Neural cell (in vitro differentiated cells): ENCODE data around the gene TBC1D5. TPM values are rescaled to one million over a fixed set of nuclear protein-coding genes. Genes with fewer than 3 reads are reported as not detected.

ENCODE experiments used
- H2AFZ ChIP-seq: fragments of 200-600, 300-800 bp; sonication (generic), shearing (Covaris generic); 2 replicates; pipeline ENCODE4 v1.6.0; 2014; ENCODE audit warnings: low read depth, mild to moderate bottlenecking, antibody characterized with exemption, low read length, moderate library complexity
- H3F3A ChIP-seq: fragments of 200-600 bp; shearing (Covaris generic); 2 replicates; pipeline ENCODE4 v1.6.1; 2016; ENCODE audit warnings: mild to moderate bottlenecking, moderate library complexity, mixed read lengths, antibody characterized with exemption, low read length; ENCODE audit not compliant: insufficient read depth, poor library complexity, severe bottlenecking
- H3K27ac ChIP-seq: fragments of 200-600, 300-800 bp; sonication (generic), shearing (Covaris generic); 2 replicates; pipeline ENCODE4 v1.5.1; 2014; ENCODE audit warnings: mild to moderate bottlenecking, low read length, moderate library complexity
- H3K27me3 ChIP-seq: fragments of 300-800, 200-600 bp; sonication (generic), shearing (Covaris generic); 2 replicates; pipeline ENCODE4 v1.6.0; 2014; ENCODE audit warnings: mild to moderate bottlenecking, low read depth, low read length, moderate library complexity; ENCODE audit not compliant: insufficient read depth
- H3K36me3 ChIP-seq: fragments of 300-800, 200-600 bp; sonication (generic), shearing (Covaris generic); 2 replicates; pipeline ENCODE4 v1.5.1; 2014; ENCODE audit warnings: mild to moderate bottlenecking, antibody characterized with exemption, low read length, moderate library complexity; ENCODE audit not compliant: insufficient read depth
- H3K4me2 ChIP-seq: fragments of 300-800, 200-600 bp; sonication (generic), shearing (Covaris generic); 2 replicates; pipeline ENCODE4 v1.6.0; 2014; ENCODE audit warnings: mild to moderate bottlenecking, low read length
- H3K4me3 ChIP-seq: fragments of 300-800, 200-600 bp; sonication (generic), shearing (Covaris generic); 2 replicates; pipeline ENCODE4 v1.5.1; 2014; ENCODE audit warnings: mild to moderate bottlenecking, low read length, moderate library complexity
- H3K79me2 ChIP-seq: fragments of 200-600 bp; shearing (Covaris generic); replicated peaks from 2 replicates; pipeline ENCODE4 v1.6.0; 2014; ENCODE audit warnings: mild to moderate bottlenecking, low read length, moderate library complexity; ENCODE audit not compliant: insufficient read depth
- H3K9ac ChIP-seq: fragments of 300-800, 200-600 bp; sonication (generic), shearing (Covaris generic); 2 replicates; pipeline ENCODE4 v1.6.1; 2016; ENCODE audit warnings: mild to moderate bottlenecking, low read length, mixed read lengths
- H3K9me2 ChIP-seq: fragments of 200-600 bp; shearing (Covaris generic); 2 replicates; pipeline ENCODE4 v1.6.1; 2016; ENCODE audit warnings: mild to moderate bottlenecking, low read length, mixed read lengths; ENCODE audit not compliant: insufficient read depth
- H3K9me3 ChIP-seq: fragments of 200-600, 300-800 bp; sonication (generic), shearing (Covaris generic); 2 replicates; pipeline ENCODE4 v1.6.1; 2016; ENCODE audit warnings: mild to moderate bottlenecking, mixed run types, low read length, moderate library complexity, mixed read lengths
- H4K20me1 ChIP-seq: fragments of 200-600 bp; shearing (Covaris generic); 2 replicates; pipeline ENCODE4 v1.6.1; 2016; ENCODE audit warnings: mild to moderate bottlenecking, mixed run types; ENCODE audit not compliant: insufficient read depth
- CTCF ChIP-seq: fragments of 450-650 bp; IDR thresholded peaks from 2 replicates; pipeline ENCODE4 v1.5.1; 2014; ENCODE audit warnings: antibody characterized with exemption, mild to moderate bottlenecking, moderate library complexity; ENCODE audit not compliant: poor library complexity, severe bottlenecking
- EP300 ChIP-seq: fragments of 450-650 bp; conservative IDR thresholded peaks from 2 replicates; pipeline ENCODE4 v1.6.1; 2014; ENCODE audit warnings: antibody characterized with exemption, mild to moderate bottlenecking, moderate library complexity; ENCODE audit not compliant: poor library complexity, severe bottlenecking
- EZH2 ChIP-seq: fragments of 200-600, 300-800 bp; shearing (Covaris generic), sonication (generic); IDR thresholded peaks from 2 replicates; pipeline ENCODE4 v1.6.1; 2014; ENCODE audit warnings: antibody characterized with exemption, low read length, borderline replicate concordance, mild to moderate bottlenecking; ENCODE audit not compliant: insufficient read depth, poor library complexity, severe bottlenecking
- MXI1 ChIP-seq: fragments of 450-650 bp; conservative IDR thresholded peaks from 2 replicates; pipeline ENCODE4 v1.6.1; 2014; ENCODE audit warnings: antibody characterized with exemption, mild to moderate bottlenecking; ENCODE audit not compliant: poor library complexity, severe bottlenecking
- POLR2AphosphoS5 ChIP-seq: IDR thresholded peaks from 2 replicates; pipeline ENCODE4 v1.6.1; 2012
- RAD21 ChIP-seq: fragments of 450-650 bp; conservative IDR thresholded peaks from 2 replicates; pipeline ENCODE4 v1.6.1; 2014; ENCODE audit warnings: antibody characterized with exemption, mild to moderate bottlenecking, moderate library complexity
- REST ChIP-seq: IDR thresholded peaks from 2 replicates; pipeline ENCODE4 v1.6.1; 2012; ENCODE audit warnings: borderline replicate concordance
- SMC3 ChIP-seq: fragments of 450-650 bp; conservative IDR thresholded peaks from 2 replicates; pipeline ENCODE4 v1.6.1; 2014; ENCODE audit warnings: antibody characterized with exemption, mild to moderate bottlenecking, moderate library complexity; ENCODE audit not compliant: poor library complexity
- TAF1 ChIP-seq: IDR thresholded peaks from 2 replicates; pipeline ENCODE4 v1.6.1; 2012; ENCODE audit warnings: low read depth
- polyA plus RNA-seq: library from polyadenylated mRNA; depleted of rRNA; stranded (reverse); fragments of >200 nt; gene quantifications from 2 replicates; pipeline ENCODE4 v1.2.3, GENCODE V29; 2014

The TBC1D5 gene
- polyA plus RNA-seq, 1 donor from 2014 or later: 28.3 TPM

GRCh38 chr3:17554078-17554477 lies 188.4 kb downstream of the TBC1D5 start:
- no peak overlapping the region for H3K9ac ChIP-seq
- no peaks in the 10 kb centered on the region for H3K79me2 ChIP-seq
- H4K20me1 ChIP-seq: no peaks in the 10 kb centered on the region
- H3K4me3 ChIP-seq: no peak overlapping the region
- no peaks in the 10 kb centered on the region for H3K9me3 ChIP-seq
- no peaks in the 10 kb centered on the region for H3K9me2 ChIP-seq
- no peaks in the 10 kb centered on the region for H3F3A ChIP-seq
- no peak overlapping the region for H2AFZ ChIP-seq
- no peaks in the 10 kb centered on the region for H3K36me3 ChIP-seq
- no peak overlapping the region for H3K4me2 ChIP-seq
- H3K27me3 ChIP-seq: no peaks in the 10 kb centered on the region
- no peak overlapping the region for H3K27ac ChIP-seq
- no peak for TF ChIP-seq EZH2
- TF ChIP-seq CTCF: no peak
- no peak for TF ChIP-seq TAF1
- no peak for TF ChIP-seq SMC3
- TF ChIP-seq REST: no peak
- TF ChIP-seq POLR2AphosphoS5: no peak
- TF ChIP-seq RAD21: no peak
- no peak for TF ChIP-seq EP300

- H3K9me3 ChIP-seq: no peaks in the 10 kb centered on the region
- H2AFZ ChIP-seq: no peak overlapping the region
- H3K36me3 ChIP-seq: no peaks in the 10 kb centered on the region
- H3K27ac ChIP-seq: no peak overlapping the region
- H3K4me2 ChIP-seq: no peak overlapping the region
- no peak overlapping the region for H3K9ac ChIP-seq
- no peaks in the 10 kb centered on the region for H3K27me3 ChIP-seq
- H4K20me1 ChIP-seq: no peaks in the 10 kb centered on the region
- H3K4me3 ChIP-seq: no peak overlapping the region
- H3K9me2 ChIP-seq: no peaks in the 10 kb centered on the region
- no peaks in the 10 kb centered on the region for H3F3A ChIP-seq
- H3K79me2 ChIP-seq: no peaks in the 10 kb centered on the region
- TF ChIP-seq MXI1: no peak
- no peak for TF ChIP-seq CTCF
- TF ChIP-seq SMC3: no peak
- TF ChIP-seq REST: no peak
- no peak for TF ChIP-seq TAF1
- no peak for TF ChIP-seq EP300
- TF ChIP-seq EZH2: no peak
- TF ChIP-seq RAD21: no peak
Observed at GRCh38 chr3:17553080-17553479, 189.4 kb downstream of the TBC1D5 start.
